Fibroblast of the aortic adventitia (primary cell): ENCODE measurements around the gene ZNRD2. TPM values are rescaled to one million over a fixed set of nuclear protein-coding genes. Genes with fewer than 3 reads are reported as not detected.

Experiments
- DNase-seq: peaks from one replicate; pipeline ENCODE4 v3.0.0-alpha.2; 2010; ENCODE audit warnings: low read depth
- H3K4me3 ChIP-seq: 2 replicates; pipeline ENCODE4 v1.5.1; 2011; ENCODE audit warnings: low read depth, mild to moderate bottlenecking, control low read depth, low read length, moderate library complexity
- total RNA-seq: library from RNA; depleted of rRNA; stranded (reverse); fragments of >200 nt; gene quantifications from 2 replicates; pipeline ENCODE4 v1.2.3, GENCODE V29; 2012; ENCODE audit warnings: low replicate concordance
- TF ChIP-seq, protein P1 (sequence below): IDR thresholded peaks from 2 replicates; pipeline ENCODE4 v1.5.1; 2011; ENCODE audit warnings: mild to moderate bottlenecking, low read length, control low read depth, inconsistent platforms; ENCODE audit not compliant: insufficient read depth

The ZNRD2 gene
- total RNA-seq, 1 donor, result 48.0 TPM

DNA sequence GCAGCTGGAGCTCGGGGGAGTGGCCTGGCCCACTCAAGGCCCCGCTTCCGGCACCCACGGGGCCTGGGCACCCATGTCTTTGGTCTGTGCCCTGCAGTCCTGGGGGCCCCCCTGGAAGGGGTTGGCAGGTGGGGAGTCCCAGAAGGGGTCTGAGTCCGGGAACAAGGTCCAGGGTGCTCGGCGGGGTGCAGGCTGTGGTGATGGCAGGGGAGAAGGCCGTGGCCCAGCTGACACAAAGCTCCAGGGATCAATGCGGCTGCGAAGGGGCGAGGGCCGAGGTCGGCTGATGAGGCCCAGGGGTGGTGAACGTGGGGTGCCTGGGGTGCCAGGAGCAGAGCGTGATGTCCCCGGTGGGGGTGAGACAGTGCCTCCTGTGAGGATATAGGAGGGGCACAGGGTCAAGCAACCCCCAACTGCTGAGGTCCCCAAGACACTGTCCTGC lies 28.0 kb downstream of the ZNRD2 start:
- TF ChIP-seq, protein P1, sequence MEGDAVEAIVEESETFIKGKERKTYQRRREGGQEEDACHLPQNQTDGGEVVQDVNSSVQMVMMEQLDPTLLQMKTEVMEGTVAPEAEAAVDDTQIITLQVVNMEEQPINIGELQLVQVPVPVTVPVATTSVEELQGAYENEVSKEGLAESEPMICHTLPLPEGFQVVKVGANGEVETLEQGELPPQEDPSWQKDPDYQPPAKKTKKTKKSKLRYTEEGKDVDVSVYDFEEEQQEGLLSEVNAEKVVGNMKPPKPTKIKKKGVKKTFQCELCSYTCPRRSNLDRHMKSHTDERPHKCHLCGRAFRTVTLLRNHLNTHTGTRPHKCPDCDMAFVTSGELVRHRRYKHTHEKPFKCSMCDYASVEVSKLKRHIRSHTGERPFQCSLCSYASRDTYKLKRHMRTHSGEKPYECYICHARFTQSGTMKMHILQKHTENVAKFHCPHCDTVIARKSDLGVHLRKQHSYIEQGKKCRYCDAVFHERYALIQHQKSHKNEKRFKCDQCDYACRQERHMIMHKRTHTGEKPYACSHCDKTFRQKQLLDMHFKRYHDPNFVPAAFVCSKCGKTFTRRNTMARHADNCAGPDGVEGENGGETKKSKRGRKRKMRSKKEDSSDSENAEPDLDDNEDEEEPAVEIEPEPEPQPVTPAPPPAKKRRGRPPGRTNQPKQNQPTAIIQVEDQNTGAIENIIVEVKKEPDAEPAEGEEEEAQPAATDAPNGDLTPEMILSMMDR, result no peak
- no peak for DNase-seq
- no peak overlapping the region for H3K4me3 ChIP-seq

DNA sequence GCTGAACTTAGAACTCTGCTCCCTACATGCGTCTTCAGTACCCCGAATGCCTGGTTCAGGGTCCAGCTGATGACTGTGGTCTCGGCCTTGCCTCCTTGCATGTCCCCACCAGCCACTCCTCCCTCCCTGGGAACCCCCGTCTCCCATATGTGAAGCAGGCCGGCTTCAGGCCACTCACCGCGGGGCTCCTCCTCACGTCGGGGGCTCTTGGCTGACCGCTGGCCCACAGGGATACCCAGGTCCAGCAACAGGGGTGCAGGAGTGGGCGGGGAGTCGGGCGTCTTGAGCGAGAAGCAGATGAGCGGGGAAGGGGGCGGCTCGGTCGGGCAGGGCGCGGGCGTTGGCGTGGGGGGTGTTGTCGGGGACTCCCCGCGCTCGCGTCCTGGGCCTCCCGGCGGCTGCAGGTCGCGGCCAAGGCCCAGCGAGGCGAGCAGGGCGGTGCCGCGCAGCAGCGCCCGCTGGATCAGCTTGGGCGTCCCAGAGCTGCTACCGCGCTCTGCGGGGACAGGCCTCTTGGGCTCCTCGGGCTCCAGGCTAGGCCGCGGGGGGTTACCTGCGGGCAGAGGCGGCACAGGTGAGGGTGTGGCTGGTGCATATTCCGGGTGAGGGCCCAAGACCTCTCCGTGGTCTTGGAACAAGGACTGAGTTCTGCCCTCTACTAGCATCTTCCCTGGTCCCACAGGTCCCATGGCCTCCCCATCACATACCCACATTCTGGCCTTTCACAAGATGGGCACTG lies 29.1 kb downstream of the ZNRD2 start:
- TF ChIP-seq, protein P1, result no peak
- DNase-seq, result no peak
- no peak overlapping the region for H3K4me3 ChIP-seq

DNA sequence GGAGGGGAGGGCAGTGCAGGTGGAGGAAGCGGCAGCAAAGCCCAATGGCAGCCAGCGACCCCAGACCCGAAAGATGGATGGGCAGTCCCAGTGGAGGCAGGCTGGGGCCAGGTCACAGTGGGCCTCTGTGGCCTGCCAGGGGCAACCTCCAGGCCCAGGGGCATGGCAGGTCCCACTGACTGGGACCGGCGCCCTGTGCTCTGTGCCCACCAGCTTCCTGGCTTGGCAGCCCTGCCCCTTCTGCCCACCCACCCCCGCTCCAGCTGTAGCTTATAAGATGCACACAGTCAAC lies 29.6 kb downstream of the ZNRD2 start:
- TF ChIP-seq, protein P1, result no peak
- DNase-seq, result no peak
- H3K4me3 ChIP-seq, result no peak overlapping the region

DNA sequence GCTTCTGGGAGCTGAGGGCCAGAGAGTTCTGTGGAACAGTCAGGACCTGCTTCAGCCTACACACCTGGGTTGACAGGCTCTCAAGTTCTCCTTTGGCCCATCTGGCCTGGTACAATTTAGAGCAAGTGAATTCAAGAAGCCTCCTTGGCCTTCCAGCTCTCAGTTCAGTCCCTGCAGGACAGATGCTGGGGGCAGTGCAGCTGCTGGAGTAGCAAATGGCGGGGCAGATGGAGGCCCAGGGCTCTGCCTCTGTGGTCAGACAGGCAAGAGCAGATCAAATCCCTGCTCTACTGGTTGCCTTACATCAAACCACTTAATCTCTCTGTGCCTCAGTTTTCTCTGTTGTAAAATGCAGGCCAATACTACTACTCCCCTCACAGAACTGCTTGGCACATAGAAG lies 34.0 kb downstream of the ZNRD2 start:
- H3K4me3 ChIP-seq, result no peak overlapping the region
- TF ChIP-seq, protein P1, result no peak
- DNase-seq, result no peak

DNA sequence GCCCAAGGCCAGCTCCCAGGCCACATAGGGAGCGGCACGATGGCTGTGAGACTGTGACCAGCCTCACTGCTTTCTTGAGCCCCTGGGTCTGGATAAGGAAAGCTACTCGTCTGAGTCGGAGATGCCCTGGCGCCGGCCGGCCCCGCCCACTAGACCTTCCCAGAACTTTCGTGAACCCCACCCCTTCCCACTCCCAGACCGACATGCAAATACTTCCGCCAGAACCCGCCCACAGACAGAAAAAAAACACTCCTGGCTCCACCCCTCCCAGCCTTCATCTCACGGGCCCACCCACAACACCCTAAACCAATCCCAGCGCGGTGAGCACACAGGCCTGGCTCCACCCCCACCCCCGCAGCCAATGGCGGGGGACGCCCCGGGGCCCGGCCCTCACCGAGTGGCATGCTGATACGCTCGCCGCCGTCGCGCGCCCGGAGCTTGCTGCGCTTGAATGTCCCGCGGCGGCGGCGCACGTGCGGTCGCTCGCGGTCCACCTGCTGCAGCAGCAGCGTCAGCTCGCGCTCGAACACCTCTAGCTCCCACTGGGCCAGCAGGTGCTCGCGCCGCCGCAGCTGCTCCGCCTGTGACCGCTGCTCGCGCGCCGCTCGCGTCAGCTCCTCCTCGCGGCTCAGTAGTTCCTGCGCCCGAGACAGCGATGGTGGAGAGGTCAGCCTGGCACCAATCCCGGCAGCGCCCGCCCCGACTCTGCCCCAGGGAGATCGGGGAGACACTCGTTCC lies 36.8 kb downstream of the ZNRD2 start:
- H3K4me3 ChIP-seq, result peak overlapping the region; percentile 37
- TF ChIP-seq, protein P1, result no peak
- peak; percentile 95 for DNase-seq

DNA sequence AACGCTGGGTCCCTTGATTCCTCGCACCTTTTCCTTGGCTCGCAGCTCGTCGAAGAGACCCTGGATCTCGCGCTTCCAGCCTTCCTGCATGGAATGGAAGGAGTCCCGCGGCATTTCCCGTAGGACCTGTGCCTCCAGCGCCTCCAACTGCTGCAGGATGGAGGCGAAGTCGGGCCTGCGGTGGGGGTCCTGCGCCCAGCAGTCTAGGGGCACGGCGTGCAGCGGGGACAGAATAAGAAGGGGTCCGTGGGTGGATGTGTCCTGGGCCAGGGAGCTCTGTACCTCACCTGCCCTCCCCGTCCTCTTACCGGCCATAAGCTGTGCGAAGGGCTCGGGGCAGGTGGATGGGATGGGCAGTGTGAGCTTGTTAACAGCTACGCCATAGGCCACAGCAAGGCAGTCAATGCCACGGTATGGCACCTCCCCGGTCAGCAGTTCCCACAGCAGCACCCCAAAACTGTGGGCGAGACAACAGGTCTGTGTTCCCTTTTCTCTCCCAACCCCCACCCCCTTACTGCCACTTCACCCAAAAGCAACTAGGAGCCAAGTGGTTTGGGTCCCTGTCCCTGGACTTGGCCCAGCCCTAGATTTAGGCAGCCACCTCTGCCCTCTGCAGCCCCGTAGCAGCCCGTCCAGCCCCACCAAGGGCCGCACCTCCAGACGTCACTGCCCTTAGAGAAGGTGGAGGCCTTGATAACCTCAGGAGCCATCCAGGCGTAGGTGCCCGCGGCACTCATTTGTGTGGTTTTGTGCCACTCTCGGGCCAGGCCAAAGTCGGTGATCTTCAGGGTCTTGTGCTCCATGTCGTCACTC lies 37.5 kb downstream of the ZNRD2 start:
- no peak for DNase-seq
- H3K4me3 ChIP-seq, result no peak overlapping the region
- TF ChIP-seq, protein P1, result no peak
